ENCODE data around the gene ANO4. TPM values are rescaled to one million over a fixed set of nuclear protein-coding genes. Genes with fewer than 3 reads are reported as not detected.

ANO4 gene
- total RNA-seq, 1 donor from 2014 or later: 0.74 TPM

GRCh38 chr12:101018540-101018939 is 224.0 kb downstream of the ANO4 start:
- DNase-seq (ENCODE audit: extremely low spot score in 2 of 2): no peak
- intact Hi-C loops (cut with DNase I): no loop called here
- no peak for TF ChIP-seq POLR2AphosphoS5 (IDR thresholded peaks at IDR 0.05; ENCODE audit: insufficient read depth in 1 of 2, low read depth in 1 of 2)
- TF ChIP-seq, protein P1, sequence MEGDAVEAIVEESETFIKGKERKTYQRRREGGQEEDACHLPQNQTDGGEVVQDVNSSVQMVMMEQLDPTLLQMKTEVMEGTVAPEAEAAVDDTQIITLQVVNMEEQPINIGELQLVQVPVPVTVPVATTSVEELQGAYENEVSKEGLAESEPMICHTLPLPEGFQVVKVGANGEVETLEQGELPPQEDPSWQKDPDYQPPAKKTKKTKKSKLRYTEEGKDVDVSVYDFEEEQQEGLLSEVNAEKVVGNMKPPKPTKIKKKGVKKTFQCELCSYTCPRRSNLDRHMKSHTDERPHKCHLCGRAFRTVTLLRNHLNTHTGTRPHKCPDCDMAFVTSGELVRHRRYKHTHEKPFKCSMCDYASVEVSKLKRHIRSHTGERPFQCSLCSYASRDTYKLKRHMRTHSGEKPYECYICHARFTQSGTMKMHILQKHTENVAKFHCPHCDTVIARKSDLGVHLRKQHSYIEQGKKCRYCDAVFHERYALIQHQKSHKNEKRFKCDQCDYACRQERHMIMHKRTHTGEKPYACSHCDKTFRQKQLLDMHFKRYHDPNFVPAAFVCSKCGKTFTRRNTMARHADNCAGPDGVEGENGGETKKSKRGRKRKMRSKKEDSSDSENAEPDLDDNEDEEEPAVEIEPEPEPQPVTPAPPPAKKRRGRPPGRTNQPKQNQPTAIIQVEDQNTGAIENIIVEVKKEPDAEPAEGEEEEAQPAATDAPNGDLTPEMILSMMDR (IDR thresholded peaks at IDR 0.05): no peak

DNA sequence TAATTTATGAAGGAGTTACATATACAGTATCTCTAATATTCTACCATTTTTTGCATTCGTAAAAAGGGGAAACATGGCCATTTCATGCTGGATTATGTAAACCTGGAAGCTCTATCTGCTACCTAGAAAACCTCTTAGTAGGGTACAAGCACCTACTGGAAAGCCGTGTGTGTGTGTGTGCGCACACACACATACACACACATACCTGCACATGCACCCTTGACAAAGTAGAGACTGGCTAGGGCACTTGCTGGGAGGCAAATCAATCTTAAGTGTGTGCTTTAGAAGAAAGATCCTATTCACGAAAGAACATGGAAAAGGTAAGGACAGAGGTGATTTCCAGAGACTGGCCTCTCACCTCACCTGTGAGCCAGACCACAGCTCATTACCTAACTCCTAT is 224.6 kb downstream of the ANO4 start:
- TF ChIP-seq, protein P1 (IDR thresholded peaks at IDR 0.05): no peak
- TF ChIP-seq POLR2A (IDR thresholded peaks at IDR 0.05) (no peak), POLR2AphosphoS5 (IDR thresholded peaks at IDR 0.05; ENCODE audit: insufficient read depth in 1 of 2, low read depth in 1 of 2) (no peak)
- Histone ChIP-seq H3K9me3 (no peaks in the 10 kb centered on the region), H3K4me3 (no peak overlapping the region), H3K27ac (no peak overlapping the region), H3K4me1 (peaks cover 5% of the 10 kb centered on the region), H3K27me3 (no peaks in the 10 kb centered on the region), H3K36me3 (no peaks in the 10 kb centered on the region)
- DNase-seq (ENCODE audit: extremely low spot score in 2 of 2): no peak
- intact Hi-C loops (cut with DNase I): no loop called here

More at GRCh38 chr12:101018540-101018939, 224.0 kb downstream of the ANO4 start:
- Histone ChIP-seq H3K27ac (no peak overlapping the region), H3K9me3 (no peaks in the 10 kb centered on the region), H3K4me1 (peaks cover 5% of the 10 kb centered on the region), H3K4me3 (no peak overlapping the region), H3K36me3 (no peaks in the 10 kb centered on the region), H3K27me3 (no peaks in the 10 kb centered on the region)

- no peaks in the 10 kb centered on the region for H3K9me3 ChIP-seq
- TF ChIP-seq, protein P1 (IDR thresholded peaks at IDR 0.05): no peak
- no peak for TF ChIP-seq POLR2A (IDR thresholded peaks at IDR 0.05)
- no peak for TF ChIP-seq POLR2AphosphoS5 (IDR thresholded peaks at IDR 0.05; ENCODE audit: insufficient read depth in 1 of 2, low read depth in 1 of 2)
- H3K27me3 ChIP-seq: no peaks in the 10 kb centered on the region
- no peak overlapping the region for H3K4me3 ChIP-seq
- H3K27ac ChIP-seq: no peak overlapping the region
- DNase-seq (ENCODE audit: extremely low spot score in 2 of 2): no peak
- intact Hi-C loops (cut with DNase I): no loop called here
- peaks cover 5% of the 10 kb centered on the region for H3K4me1 ChIP-seq
- H3K36me3 ChIP-seq: no peaks in the 10 kb centered on the region
These were observed 225.1 kb downstream of the ANO4 start for GRCh38 chr12:101019667-101020066.

GRCh38 chr12:101021442-101021841 is 226.9 kb downstream of the ANO4 start:
- intact Hi-C loops (cut with DNase I): no loop called here
- H3K9me3 ChIP-seq: no peaks in the 10 kb centered on the region

DNA sequence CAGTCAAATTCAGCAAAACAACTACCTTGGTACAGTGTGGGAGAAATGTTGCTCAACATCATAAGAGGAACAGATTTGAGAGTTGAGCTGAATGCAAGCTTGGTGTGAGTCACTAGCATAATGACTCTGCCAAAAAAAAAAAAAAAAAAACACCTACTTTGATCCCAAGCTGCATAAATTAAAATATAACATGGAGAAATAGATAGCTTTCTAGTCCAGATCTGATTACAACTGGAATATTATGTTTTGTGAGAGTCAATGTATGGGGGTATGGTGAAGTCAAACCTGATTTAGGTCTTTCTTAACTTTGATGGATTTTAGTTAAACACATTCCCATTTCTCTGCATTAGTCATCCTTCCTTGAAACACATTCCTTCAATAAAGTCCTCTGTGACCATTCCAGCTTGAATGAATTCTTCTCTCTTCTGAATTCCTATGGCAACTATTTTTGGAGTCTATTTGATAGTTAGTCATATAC is 227.4 kb downstream of the ANO4 start:
- H3K27me3 ChIP-seq: no peaks in the 10 kb centered on the region
- TF ChIP-seq, protein P1 (IDR thresholded peaks at IDR 0.05): no peak
- TF ChIP-seq POLR2AphosphoS5 (IDR thresholded peaks at IDR 0.05; ENCODE audit: insufficient read depth in 1 of 2, low read depth in 1 of 2): peak; percentile 14 to 22
- no peak overlapping the region for H3K27ac ChIP-seq
- no peaks in the 10 kb centered on the region for H3K9me3 ChIP-seq
- no peaks in the 10 kb centered on the region for H3K36me3 ChIP-seq
- intact Hi-C loops (cut with DNase I): no loop called here
- peaks cover 5% of the 10 kb centered on the region for H3K4me1 ChIP-seq
- no peak overlapping the region for H3K4me3 ChIP-seq
- DNase-seq (ENCODE audit: extremely low spot score in 2 of 2): no peak

More at GRCh38 chr12:101021442-101021841, 226.9 kb downstream of the ANO4 start:
- TF ChIP-seq, protein P1 (IDR thresholded peaks at IDR 0.05): no peak
- TF ChIP-seq POLR2A (IDR thresholded peaks at IDR 0.05): no peak
- TF ChIP-seq POLR2AphosphoS5 (IDR thresholded peaks at IDR 0.05; ENCODE audit: insufficient read depth in 1 of 2, low read depth in 1 of 2): no peak
- Histone ChIP-seq H3K36me3 (no peaks in the 10 kb centered on the region), H3K27me3 (no peaks in the 10 kb centered on the region), H3K4me3 (no peak overlapping the region), H3K27ac (no peak overlapping the region), H3K4me1 (peaks cover 5% of the 10 kb centered on the region)
- DNase-seq (ENCODE audit: extremely low spot score in 2 of 2): no peak
